SK-N-SH treated with all-trans-retinoic acid at 6 μM for 48 hours (cell line): ENCODE data around the gene CORO6.

Experiments used
- ATAC-seq: fragments of 200-7000 bp; cut with Tn5 transposase; 3 replicates; pipeline ENCODE4 v1.9.1; 2020; ENCODE audit warnings: mild to moderate bottlenecking, moderate library complexity
- ARNTL ChIP-seq: fragments of 450-650 bp; formaldehyde crosslinking; IDR thresholded peaks from 2 replicates; pipeline ENCODE4 v1.5.0; 2020; ENCODE audit warnings: low read depth, mild to moderate bottlenecking, moderate library complexity, borderline replicate concordance
- BACH2 ChIP-seq: fragments of 250-450 bp; sonication (Bioruptor Pico); IDR thresholded peaks from 2 replicates; pipeline ENCODE4 v1.9.0; 2021; ENCODE audit warnings: mild to moderate bottlenecking, borderline replicate concordance
- CREB5 ChIP-seq: fragments of 250-450 bp; sonication (Bioruptor Pico); IDR thresholded peaks from 2 replicates; pipeline ENCODE4 v1.5.1; 2020; ENCODE audit warnings: low read depth, mild to moderate bottlenecking, moderate library complexity
- CSRNP3 ChIP-seq: fragments of 250-450 bp; sonication (Bioruptor Pico); IDR thresholded peaks from 2 replicates; pipeline ENCODE4 v1.5.1; 2021; ENCODE audit warnings: mild to moderate bottlenecking, moderate library complexity
- ESRRG ChIP-seq: fragments of 250-450 bp; sonication (Bioruptor Pico); IDR thresholded peaks from 2 replicates; pipeline ENCODE4 v1.6.1; 2021; ENCODE audit warnings: mild to moderate bottlenecking
- ISL1 ChIP-seq: fragments of 250-450 bp; sonication (Bioruptor Pico); IDR thresholded peaks from 2 replicates; pipeline ENCODE4 v2.1.2; 2022; ENCODE audit warnings: mild to moderate bottlenecking, moderate library complexity
- OSR1 ChIP-seq: fragments of 250-450 bp; sonication (Bioruptor Pico); IDR thresholded peaks from 2 replicates; pipeline ENCODE4 v1.8.0; 2022; ENCODE audit warnings: moderate library complexity, mild to moderate bottlenecking, inconsistent platforms
- PATZ1 ChIP-seq: fragments of 250-450 bp; sonication (Bioruptor Pico); IDR thresholded peaks from 2 replicates; pipeline ENCODE4 v1.8.0; 2020; ENCODE audit warnings: mild to moderate bottlenecking, moderate library complexity, borderline replicate concordance
- POU6F1 ChIP-seq: fragments of 250-450 bp; sonication (Bioruptor Pico); IDR thresholded peaks from 2 replicates; pipeline ENCODE4 v1.8.0; 2021; ENCODE audit warnings: low read depth, mild to moderate bottlenecking, moderate library complexity, borderline replicate concordance
- PPARA ChIP-seq: fragments of 250-450 bp; sonication (Bioruptor Pico); IDR thresholded peaks from 2 replicates; pipeline ENCODE4 v1.5.0; 2020; ENCODE audit warnings: mild to moderate bottlenecking, borderline replicate concordance
- RARB ChIP-seq: fragments of 250-450 bp; sonication (Bioruptor Pico); IDR thresholded peaks from 2 replicates; pipeline ENCODE4 v1.8.0; 2021; ENCODE audit warnings: mild to moderate bottlenecking, moderate library complexity
- TCF4 ChIP-seq: fragments of 250-450 bp; sonication (Bioruptor Pico); IDR thresholded peaks from 2 replicates; pipeline ENCODE4 v1.8.0; 2021; ENCODE audit warnings: mild to moderate bottlenecking, moderate library complexity, borderline replicate concordance
- TOX ChIP-seq: fragments of 250-450 bp; sonication (Bioruptor Pico); IDR thresholded peaks from 2 replicates; pipeline ENCODE4 v1.8.0; 2021; ENCODE audit warnings: mild to moderate bottlenecking, moderate library complexity, borderline replicate concordance
- TSHZ2 ChIP-seq: fragments of 250-450 bp; sonication (Bioruptor Pico); IDR thresholded peaks from 2 replicates; pipeline ENCODE4 v1.5.0; 2020; ENCODE audit warnings: mild to moderate bottlenecking, moderate library complexity
- ZFP3 ChIP-seq: fragments of 250-450 bp; sonication (Bioruptor Pico); IDR thresholded peaks from 2 replicates; pipeline ENCODE4 v1.5.0; 2020; ENCODE audit warnings: mild to moderate bottlenecking, moderate library complexity
- ZFP30 ChIP-seq: fragments of 450-650 bp; formaldehyde crosslinking; IDR thresholded peaks from 2 replicates; pipeline ENCODE4 v1.5.0; 2022; ENCODE audit warnings: mild to moderate bottlenecking, moderate library complexity
- ZNF70 ChIP-seq: fragments of 450-650 bp; formaldehyde crosslinking; IDR thresholded peaks from 2 replicates; pipeline ENCODE4 v1.5.0; 2020; ENCODE audit warnings: mild to moderate bottlenecking, moderate library complexity
- ZNF8 ChIP-seq: fragments of 450-650 bp; formaldehyde crosslinking; IDR thresholded peaks from 2 replicates; pipeline ENCODE4 v1.5.0; 2020; ENCODE audit warnings: mild to moderate bottlenecking, moderate library complexity

The CORO6 gene

GRCh38 chr17:29645515-29646051 is 22.9 kb upstream of the CORO6 start:
- TF ChIP-seq OSR1 (CRISPR knock-in tag) (no peak), RARB (CRISPR knock-in tag) (no peak), TOX (CRISPR knock-in tag) (no peak), ISL1 (CRISPR knock-in tag) (peak; percentile 60), TCF4 (CRISPR knock-in tag) (peak; percentile 12; the same call in 1 of the 2 replicates), PPARA (CRISPR knock-in tag) (no peak), TSHZ2 (CRISPR knock-in tag) (peak; percentile 81), ARNTL (CRISPR knock-in tag) (no peak), BACH2 (CRISPR knock-in tag) (no peak), ZNF8 (CRISPR knock-in tag) (0 out of 2 replicates have a peak, but pooled peaks have one; percentile 23)
- ATAC-seq = peak; percentile 70

- no peak for ATAC-seq
- TF ChIP-seq ZNF70 (CRISPR knock-in tag) = no peak
- no peak for TF ChIP-seq ZFP30 (CRISPR knock-in tag)
- TF ChIP-seq TSHZ2 (CRISPR knock-in tag) = no peak
- TF ChIP-seq RARB (CRISPR knock-in tag) = no peak
- no peak for TF ChIP-seq PATZ1 (CRISPR knock-in tag)
- no peak for TF ChIP-seq ZNF8 (CRISPR knock-in tag)
- no peak for TF ChIP-seq ZFP3 (CRISPR knock-in tag)
- no peak for TF ChIP-seq ISL1 (CRISPR knock-in tag)
- no peak for TF ChIP-seq POU6F1 (CRISPR knock-in tag)
- TF ChIP-seq CSRNP3 = no peak
- TF ChIP-seq ESRRG (CRISPR knock-in tag) = no peak
- no peak for TF ChIP-seq TCF4 (CRISPR knock-in tag)
Measured at GRCh38 chr17:29643817-29644160, 21.1 kb upstream of the CORO6 start.

- peak; percentile 47 for ATAC-seq
- TF ChIP-seq CSRNP3 (no peak), TSHZ2 (CRISPR knock-in tag) (peak; percentile 81), ZNF70 (CRISPR knock-in tag) (no peak), PPARA (CRISPR knock-in tag) (no peak), CREB5 (CRISPR knock-in tag) (no peak)
Measured at GRCh38 chr17:29642171-29642611, 19.5 kb upstream of the CORO6 start.
